Measurements from ENCODE around the gene RRAGD.
A peak's percentile ranks its signal among the peaks of the same experiment; 100 is the strongest.
"Not testable (repeated sequence)": the region's sequence is repeated elsewhere in the genome, so short reads cannot be mapped to it uniquely, and the experiment has no call there.

The RRAGD gene

DNA sequence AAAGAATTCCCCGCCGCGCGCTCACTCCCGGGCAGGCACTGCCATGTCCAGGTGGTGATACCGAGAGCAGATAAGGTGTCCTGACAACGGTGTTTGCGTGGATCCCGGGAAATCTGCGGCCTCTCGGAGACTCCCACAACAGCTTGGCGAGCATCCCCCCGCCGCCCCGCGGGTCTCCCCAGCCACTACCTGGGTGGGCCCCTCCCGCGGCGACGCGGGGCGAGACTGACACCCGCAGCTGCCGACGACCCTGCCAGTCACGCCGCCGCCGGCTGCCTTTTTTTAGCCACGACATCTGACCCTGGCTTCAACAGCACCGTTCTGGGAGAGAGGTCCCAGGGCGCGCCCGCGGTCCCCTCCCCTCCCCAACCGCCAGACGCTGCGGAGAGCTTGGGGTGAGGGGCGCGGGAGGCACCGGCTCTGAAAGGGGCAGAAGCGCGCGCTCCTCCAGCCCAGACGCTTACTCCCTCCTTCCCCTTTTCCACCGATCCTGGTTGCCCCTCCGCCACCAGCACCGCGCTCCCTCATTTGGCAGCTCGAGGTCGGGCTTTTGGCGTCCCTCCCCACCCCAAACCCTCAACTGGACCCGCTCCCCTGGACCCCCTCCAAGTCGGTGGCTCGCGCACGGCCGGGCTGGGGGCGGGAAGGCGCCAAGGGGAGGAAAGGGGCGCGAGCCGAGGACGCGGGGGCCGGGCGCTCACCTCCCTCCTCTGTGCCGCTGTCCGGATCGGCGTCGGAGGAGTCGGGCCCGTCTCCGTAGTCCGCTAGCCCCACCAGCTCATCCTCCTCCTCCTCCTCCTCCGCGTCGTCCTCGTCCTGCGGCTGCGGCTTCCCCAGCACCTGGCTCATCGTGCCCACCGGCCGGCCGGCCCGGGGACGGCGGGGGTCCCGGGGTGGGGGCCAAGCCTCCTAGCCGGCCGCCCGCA lies 665 bp downstream of the RRAGD start:
- DNase-seq (ENCODE audit: low spot score): no peak

GRCh38 chr6:89410788-89411144 lies 1.3 kb downstream of the RRAGD start:
- no peak for DNase-seq (ENCODE audit: low spot score)

DNA sequence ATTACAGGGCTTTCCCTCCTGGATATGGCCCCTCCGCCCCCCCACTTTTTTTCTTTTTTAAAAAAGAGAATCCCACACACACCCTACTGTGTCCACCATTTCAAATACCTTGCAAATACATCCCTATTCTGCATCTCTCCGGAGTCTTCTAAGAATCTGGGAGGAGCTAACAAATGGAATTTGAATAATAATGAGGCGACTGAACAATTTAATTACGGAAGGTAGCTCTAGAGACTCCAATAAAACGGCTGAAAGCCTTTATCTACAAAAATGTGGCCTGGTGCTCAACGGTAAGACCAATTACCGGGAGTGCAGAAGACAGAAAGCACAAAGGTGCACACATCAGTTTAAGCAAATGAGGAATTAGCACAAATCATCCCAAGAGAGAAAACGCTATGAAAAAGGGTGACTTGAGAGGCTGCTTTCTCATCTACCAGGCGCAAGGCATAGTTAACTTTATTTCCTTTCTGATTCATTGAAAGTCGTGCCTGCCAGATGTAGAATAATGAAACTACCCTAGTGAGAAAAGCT lies 1.8 kb downstream of the RRAGD start:
- no peak for DNase-seq (ENCODE audit: low spot score)

DNA sequence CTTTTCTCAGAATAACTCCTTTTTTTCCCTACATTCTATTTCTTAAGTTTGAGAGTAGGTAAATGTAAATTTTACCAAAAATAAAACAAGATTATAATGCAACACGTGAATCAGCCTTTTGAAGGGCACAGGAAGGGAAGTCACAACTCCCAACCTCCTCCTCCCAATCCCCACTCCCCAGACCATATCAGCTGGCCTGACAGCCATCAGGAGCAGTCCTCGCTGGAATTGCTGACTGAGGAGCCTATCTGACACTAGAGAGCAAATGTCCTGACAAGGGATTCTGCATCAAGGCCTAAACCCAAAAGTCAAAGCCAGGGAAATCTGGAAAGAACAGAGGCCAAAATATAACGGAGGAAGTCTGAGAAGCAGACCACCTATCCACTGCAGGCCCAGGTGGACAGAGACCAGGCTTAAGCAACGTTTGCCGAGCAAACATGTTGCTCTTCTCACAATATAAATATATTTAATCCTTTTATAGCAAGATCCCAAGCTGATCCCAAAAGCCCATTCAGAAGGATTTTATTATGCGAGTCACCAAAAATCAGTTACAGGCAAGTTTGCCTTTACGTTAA lies 2.5 kb downstream of the RRAGD start:
- no peak for DNase-seq (ENCODE audit: low spot score)

DNA sequence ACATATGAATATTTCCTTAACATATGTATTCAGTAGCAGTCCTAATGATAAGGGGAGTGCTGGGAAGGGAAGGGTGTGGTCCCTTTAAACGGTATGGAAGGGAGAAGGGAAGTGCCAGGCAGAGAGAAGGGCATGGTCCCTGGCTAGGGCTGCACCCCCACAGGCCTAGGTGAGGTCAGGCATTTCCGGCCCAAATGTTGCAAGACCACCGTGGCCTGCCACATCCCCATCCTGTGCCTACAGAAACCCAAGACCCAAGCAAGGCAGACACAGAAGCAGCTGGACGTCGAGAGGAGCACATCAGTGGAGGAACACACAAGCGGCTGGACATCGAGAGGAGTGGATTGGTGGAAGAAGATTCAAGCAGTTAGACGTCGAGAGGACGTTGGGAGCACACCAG lies 5.9 kb downstream of the RRAGD start:
- DNase-seq (ENCODE audit: low spot score): no peak

GRCh38 chr6:89404512-89404911 lies 7.6 kb downstream of the RRAGD start:
- no peak for DNase-seq (ENCODE audit: low spot score)

DNA sequence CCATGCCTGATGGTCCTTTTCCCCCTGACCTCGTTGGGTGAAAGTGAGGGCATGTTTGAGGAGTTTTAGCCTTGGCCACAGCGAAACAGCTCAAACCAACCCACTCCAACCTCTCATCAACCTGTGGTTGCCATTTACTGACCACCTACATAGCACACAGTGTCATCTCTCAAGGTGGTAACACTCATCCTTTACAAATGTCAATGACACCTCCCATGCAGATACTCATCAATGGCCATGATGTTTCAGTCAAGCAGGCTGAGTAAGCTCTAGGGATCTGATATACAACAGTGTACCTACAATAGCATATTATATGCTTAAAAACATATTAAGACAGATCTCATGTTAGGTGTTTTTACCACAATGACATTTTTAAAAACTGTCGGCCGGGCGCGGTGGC lies 9.3 kb downstream of the RRAGD start:
- no peak for DNase-seq (ENCODE audit: low spot score)

DNA sequence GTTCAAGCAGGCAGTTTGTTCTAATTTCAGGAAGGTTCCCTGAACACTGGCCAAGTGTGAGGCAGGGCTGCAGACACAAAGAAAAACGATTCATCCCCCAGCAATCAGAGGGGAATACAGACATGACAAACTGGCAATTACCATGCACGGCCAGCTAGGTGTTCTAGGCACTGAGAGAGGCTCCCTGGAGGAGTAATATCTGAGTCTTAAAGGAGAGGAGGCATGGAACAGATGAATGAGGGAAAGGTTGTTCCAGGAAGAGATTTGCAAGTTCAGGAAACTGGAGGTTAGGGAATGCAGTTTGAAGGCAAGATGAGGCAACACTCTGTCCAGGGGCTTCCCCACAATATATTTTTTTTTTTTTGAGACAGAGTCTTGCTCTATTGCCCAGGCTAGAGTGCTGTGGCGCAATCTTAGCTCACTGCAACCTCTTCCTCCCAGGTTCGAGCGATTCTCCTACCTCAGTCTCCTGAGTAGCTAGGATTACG lies 11.1 kb downstream of the RRAGD start:
- DNase-seq (ENCODE audit: low spot score): peak; percentile 41

DNA sequence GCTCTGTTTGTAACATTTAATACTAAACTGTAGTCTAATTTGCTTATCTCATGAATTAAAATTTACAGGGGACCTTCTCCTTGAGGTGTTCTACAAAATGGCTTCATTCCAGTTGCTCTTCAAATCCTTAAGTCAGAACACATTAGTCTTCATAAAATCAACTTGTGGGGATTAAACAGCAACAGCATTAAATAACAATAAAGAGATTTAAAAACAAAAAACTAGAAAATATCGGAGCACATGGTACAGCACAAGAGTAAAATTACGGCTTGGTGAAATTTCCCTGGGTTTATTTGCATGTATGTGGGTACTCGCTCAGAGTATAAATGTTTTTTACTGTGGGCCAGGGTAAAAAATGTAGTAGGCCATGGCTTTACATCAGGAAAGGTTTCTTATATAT lies 12.0 kb downstream of the RRAGD start:
- no peak for DNase-seq (ENCODE audit: low spot score)

GRCh38 chr6:89398762-89399525 lies 13.1 kb downstream of the RRAGD start:
- DNase-seq (ENCODE audit: low spot score): no peak

DNA sequence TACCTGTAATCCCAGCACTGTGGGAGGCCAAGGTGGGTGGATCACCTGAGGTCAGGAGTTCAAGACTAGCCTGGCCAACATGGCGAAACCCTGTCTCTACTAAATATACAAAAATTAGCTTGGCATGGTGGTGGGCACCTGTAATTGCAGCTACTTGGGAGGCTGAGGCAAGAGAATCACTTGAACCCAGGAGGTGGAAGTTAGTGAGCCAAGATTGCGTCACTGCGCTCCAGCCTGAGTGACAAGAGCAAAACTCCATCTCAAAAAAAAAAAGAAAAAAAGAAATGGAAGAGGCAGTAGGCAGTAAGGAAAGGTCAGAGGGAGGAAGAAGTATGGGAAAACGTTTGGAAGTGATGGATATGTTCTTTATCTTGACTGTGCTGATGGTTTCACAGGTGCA lies 14.2 kb downstream of the RRAGD start:
- not testable (repeated sequence) for DNase-seq (ENCODE audit: low spot score)

DNA sequence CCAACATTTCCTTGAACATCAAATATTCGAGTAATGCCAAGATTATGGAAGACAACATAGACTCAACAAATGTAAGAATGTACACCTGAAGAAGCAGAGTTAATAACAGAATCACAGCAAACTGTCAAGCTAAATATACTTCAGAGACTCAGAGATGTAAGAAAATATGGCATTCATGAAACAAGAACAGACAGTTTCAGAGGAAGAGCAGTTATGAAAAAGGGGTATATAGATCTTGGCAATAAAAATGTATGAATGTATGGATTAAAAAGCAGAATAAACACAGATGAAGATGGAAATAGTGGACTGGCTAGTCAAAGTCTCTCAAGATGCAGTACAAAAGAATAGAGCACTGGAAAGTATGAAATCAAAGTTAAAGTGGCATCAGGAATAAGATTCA lies 18.4 kb downstream of the RRAGD start:
- no peak for DNase-seq (ENCODE audit: low spot score)

DNA sequence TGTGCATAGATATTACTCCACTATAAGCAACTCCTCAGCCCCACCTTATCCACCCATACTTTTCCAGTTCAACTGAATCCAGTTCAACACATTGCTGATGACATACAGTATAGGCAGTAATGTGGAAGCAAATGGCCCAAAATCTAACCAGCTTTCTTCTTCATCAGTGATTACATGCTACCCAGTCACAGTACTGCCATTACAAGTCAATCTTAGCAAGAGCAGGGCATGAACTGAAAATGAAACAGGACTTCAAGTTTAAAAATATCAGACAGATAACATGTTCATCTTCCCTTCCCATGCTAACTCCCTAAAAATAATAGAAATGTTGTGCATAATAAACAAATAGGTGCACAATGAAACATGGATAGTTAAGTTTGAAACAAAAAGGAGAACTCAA lies 19.2 kb downstream of the RRAGD start:
- no peak for DNase-seq (ENCODE audit: low spot score)

GRCh38 chr6:89388846-89389245 lies 23.2 kb downstream of the RRAGD start:
- no peak for DNase-seq (ENCODE audit: low spot score)

DNA sequence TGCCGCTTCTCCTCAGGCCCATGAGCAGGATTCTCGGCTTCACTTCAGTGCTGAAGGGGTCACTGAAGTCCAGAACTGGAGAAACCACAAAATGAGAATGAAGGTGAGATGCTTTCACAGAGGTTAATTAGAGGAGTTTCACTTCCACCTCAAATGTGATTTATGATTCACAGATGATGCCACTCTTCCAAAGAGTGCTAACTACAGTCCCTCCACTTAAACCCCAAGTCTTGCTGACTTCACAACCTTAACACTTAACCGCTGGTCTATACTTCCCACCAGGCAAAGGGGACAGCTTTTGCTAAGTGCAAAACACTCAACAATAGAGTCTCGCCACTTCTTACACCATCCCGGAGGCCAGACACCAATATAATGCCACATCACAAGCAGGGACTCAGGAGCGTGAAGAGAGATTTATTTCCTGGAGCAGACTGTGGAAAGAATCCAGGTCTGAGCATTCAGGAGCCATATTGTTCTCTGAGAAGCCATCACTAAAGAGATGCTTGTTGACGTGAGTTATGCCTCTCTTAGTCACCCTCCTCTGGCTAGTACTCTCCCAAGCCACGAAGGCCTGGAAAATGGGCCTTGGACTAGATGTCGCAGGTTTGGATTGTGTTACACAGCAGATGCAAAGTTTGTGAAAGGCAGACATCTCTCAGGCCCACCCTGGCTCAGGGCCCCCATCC lies 24.4 kb downstream of the RRAGD start:
- DNase-seq (ENCODE audit: low spot score): no peak

- DNase-seq (ENCODE audit: low spot score): peak; percentile 61
These were observed 25.1 kb downstream of the RRAGD start for GRCh38 chr6:89386917-89387491.

GRCh38 chr6:89385846-89386245 lies 26.2 kb downstream of the RRAGD start:
- no peak for DNase-seq (ENCODE audit: low spot score)

DNA sequence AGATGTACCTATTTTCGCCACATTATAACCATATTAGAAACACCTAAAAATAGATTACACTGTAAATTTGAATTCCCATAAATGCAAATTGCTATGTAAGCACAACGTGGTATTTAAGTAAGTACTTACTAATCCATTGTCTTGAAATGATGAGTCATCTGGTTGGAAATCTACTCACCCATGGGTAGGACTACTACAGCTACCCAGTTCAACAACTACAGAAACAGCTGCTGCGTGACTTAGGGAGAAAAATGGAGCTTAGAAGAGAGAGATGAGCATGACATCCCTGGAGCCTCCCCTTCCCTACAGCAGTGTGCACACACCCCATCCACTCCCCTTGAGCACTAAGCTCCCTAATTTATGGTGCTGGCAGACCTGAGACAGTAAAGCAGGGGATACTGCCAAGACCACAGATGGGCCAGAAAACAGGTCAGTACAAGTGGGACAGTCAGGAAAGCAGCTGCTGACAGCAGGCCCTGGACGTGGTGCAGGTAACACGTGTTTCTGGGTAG lies 26.9 kb downstream of the RRAGD start:
- no peak for DNase-seq (ENCODE audit: low spot score)

DNA sequence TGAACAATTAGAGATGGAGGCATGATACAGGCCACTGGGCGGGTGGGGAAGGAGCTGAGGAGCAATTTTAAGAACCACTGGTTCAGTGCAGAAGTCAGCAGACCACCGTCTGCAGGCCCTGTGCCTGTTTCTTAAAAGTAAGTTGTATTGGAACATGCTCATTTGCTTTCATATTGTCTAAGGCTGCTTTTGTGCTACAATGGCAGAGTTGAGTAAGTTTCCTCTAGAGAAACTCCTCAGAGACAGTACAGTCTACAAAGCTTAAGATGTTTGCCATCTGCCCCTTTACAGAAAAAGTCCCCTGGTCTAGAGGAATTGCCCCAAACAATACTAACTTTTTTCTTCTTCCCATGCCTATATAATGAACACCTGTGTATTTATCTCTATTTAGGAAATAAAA lies 31.0 kb downstream of the RRAGD start:
- no peak for DNase-seq (ENCODE audit: low spot score)

- DNase-seq (ENCODE audit: low spot score): no peak
These were observed 32.8 kb downstream of the RRAGD start for GRCh38 chr6:89379281-89379680.

- DNase-seq (ENCODE audit: low spot score): no peak
These were observed 33.4 kb downstream of the RRAGD start for GRCh38 chr6:89378628-89379027.

Data from pons (tissue), 1 donor.